ENCODE measurements around the gene KRTAP12-1. TPM values are rescaled to one million over a fixed set of nuclear protein-coding genes. Genes with fewer than 3 reads are reported as not detected.
"Not testable (repeated sequence)": the region's sequence is repeated elsewhere in the genome, so short reads cannot be mapped to it uniquely, and the experiment has no call there.

Gene KRTAP12-1
- total RNA-seq, 1 experiment from 2014 or later = 0.80 TPM

GRCh38 chr21:44697811-44698734 lies 16.1 kb upstream of the KRTAP12-1 start:
- ChIA-PET POLR2A (ENCODE audit: low non-redundant PET) (interaction anchor here (1.0 kb wide), 1 partner anchor 44 kb away, joined by 3 read pairs; no protein-coding TSS in a partner anchor), CTCF (no interaction called here)
- no peaks in the 10 kb centered on the region for H3K27me3 ChIP-seq (replicated peaks; ENCODE audit: insufficient read depth, low read depth, low read length, poor library complexity)
- H3K36me3 ChIP-seq (ENCODE audit: insufficient read depth, low read length, poor library complexity, severe bottlenecking) = no peaks in the 10 kb centered on the region
- intact Hi-C loops (cut with micrococcal nuclease; ENCODE audit: unreplicated experiment) = no loop called here
- no peaks in the 10 kb centered on the region for H3K4me1 ChIP-seq (ENCODE audit: insufficient read depth, low read length, poor library complexity, severe bottlenecking)
- peaks cover 12% of the 10 kb centered on the region for H3K9me3 ChIP-seq (ENCODE audit: low read depth, low read length, poor library complexity, severe bottlenecking)
- TF ChIP-seq EZH2 (IDR thresholded peaks at IDR 0.05; ENCODE audit: borderline replicate concordance, low read depth, low read length, poor library complexity, severe bottlenecking) (no peak), CTCF (conservative IDR thresholded peaks at IDR 0.05; ENCODE audit: low read depth, low read length) (no peak)
- no TSS peak for BruUV-seq (replicated peaks)
- H3K27ac ChIP-seq (ENCODE audit: low read depth, low read length, poor library complexity, severe bottlenecking) = no peak overlapping the region
- no peak for DNase-seq (ENCODE audit: low spot score)
- H3K4me3 ChIP-seq (ENCODE audit: low read depth, low read length, poor library complexity, severe bottlenecking) = no peak overlapping the region

- H3K27me3 ChIP-seq (replicated peaks; ENCODE audit: insufficient read depth, low read depth, low read length, poor library complexity); intact Hi-C loops (cut with micrococcal nuclease; ENCODE audit: unreplicated experiment); H3K27ac ChIP-seq (ENCODE audit: low read depth, low read length, poor library complexity, severe bottlenecking); DNase-seq (ENCODE audit: low spot score); H3K4me1 ChIP-seq (ENCODE audit: insufficient read depth, low read length, poor library complexity, severe bottlenecking); CTCF ChIA-PET; H3K36me3 ChIP-seq (ENCODE audit: insufficient read depth, low read length, poor library complexity, severe bottlenecking); H3K4me3 ChIP-seq (ENCODE audit: low read depth, low read length, poor library complexity, severe bottlenecking); BruUV-seq (replicated peaks): not testable (repeated sequence)
- POLR2A ChIA-PET (ENCODE audit: low non-redundant PET) = interaction anchor here (1.0 kb wide), 1 partner anchor 45 kb away, joined by 3 read pairs; no protein-coding TSS in a partner anchor
- H3K9me3 ChIP-seq (ENCODE audit: low read depth, low read length, poor library complexity, severe bottlenecking) = peaks cover 20% of the 10 kb centered on the region
Measured at GRCh38 chr21:44697172-44697810, 15.3 kb upstream of the KRTAP12-1 start, which contains the start of gene KRTAP10-12. TSS of gene KRTAP10-12 (plus strand) at chr21:44697172. CDS start at chr21:44697202, 30 bp downstream.

- no peak for TF ChIP-seq EZH2 (IDR thresholded peaks at IDR 0.05; ENCODE audit: borderline replicate concordance, low read depth, low read length, poor library complexity, severe bottlenecking)
- intact Hi-C loops (cut with micrococcal nuclease; ENCODE audit: unreplicated experiment) = no loop called here
- H3K36me3 ChIP-seq (ENCODE audit: insufficient read depth, low read length, poor library complexity, severe bottlenecking) = no peaks in the 10 kb centered on the region
- H3K27me3 ChIP-seq (replicated peaks; ENCODE audit: insufficient read depth, low read depth, low read length, poor library complexity) = no peaks in the 10 kb centered on the region
- H3K27ac ChIP-seq (ENCODE audit: low read depth, low read length, poor library complexity, severe bottlenecking) = no peak overlapping the region
- H3K9me3 ChIP-seq (ENCODE audit: low read depth, low read length, poor library complexity, severe bottlenecking) = peaks cover 23% of the 10 kb centered on the region
- DNase-seq (ENCODE audit: low spot score) = no peak
- H3K4me3 ChIP-seq (ENCODE audit: low read depth, low read length, poor library complexity, severe bottlenecking) = no peak overlapping the region
- BruUV-seq (replicated peaks) = no TSS peak
- POLR2A ChIA-PET (ENCODE audit: low non-redundant PET) = no interaction called here
- peaks cover 3% of the 10 kb centered on the region for H3K4me1 ChIP-seq (ENCODE audit: insufficient read depth, low read length, poor library complexity, severe bottlenecking)
- CTCF ChIA-PET = no interaction called here
Measured at GRCh38 chr21:44696572-44696971, 14.6 kb upstream of the KRTAP12-1 start.

GRCh38 chr21:44695641-44696040 lies 13.7 kb upstream of the KRTAP12-1 start:
- Histone ChIP-seq H3K27me3 (replicated peaks; ENCODE audit: insufficient read depth, low read depth, low read length, poor library complexity) (no peaks in the 10 kb centered on the region), H3K36me3 (ENCODE audit: insufficient read depth, low read length, poor library complexity, severe bottlenecking) (no peaks in the 10 kb centered on the region), H3K4me3 (ENCODE audit: low read depth, low read length, poor library complexity, severe bottlenecking) (no peak overlapping the region), H3K4me1 (ENCODE audit: insufficient read depth, low read length, poor library complexity, severe bottlenecking) (peaks cover 4% of the 10 kb centered on the region), H3K9me3 (ENCODE audit: low read depth, low read length, poor library complexity, severe bottlenecking) (peaks cover 23% of the 10 kb centered on the region), H3K27ac (ENCODE audit: low read depth, low read length, poor library complexity, severe bottlenecking) (no peak overlapping the region)
- CTCF ChIA-PET = no interaction called here
- no peak for DNase-seq (ENCODE audit: low spot score)
- BruUV-seq (replicated peaks) = no TSS peak
- intact Hi-C loops (cut with micrococcal nuclease; ENCODE audit: unreplicated experiment) = no loop called here
- TF ChIP-seq EZH2 (IDR thresholded peaks at IDR 0.05; ENCODE audit: borderline replicate concordance, low read depth, low read length, poor library complexity, severe bottlenecking) (no peak), CTCF (conservative IDR thresholded peaks at IDR 0.05; ENCODE audit: low read depth, low read length) (no peak)
- POLR2A ChIA-PET (ENCODE audit: low non-redundant PET) = no interaction called here
